Thymus (tissue), 11 donors: Measurements from ENCODE around the gene NAIF1. TPM values are rescaled to one million over a fixed set of nuclear protein-coding genes. Genes with fewer than 3 reads are reported as not detected.

ENCODE experiments used
- DNase-seq, 9 donors: peaks; one replicate each; pipeline ENCODE4 v3.0.0-alpha.2; 2013; ENCODE audit warnings: low spot score in 9 of 9, low read depth in 6 of 9, missing footprints in 1 of 9
- H3K27ac ChIP-seq, 2 donors: one replicate each; pipeline ENCODE4 v1.5.1; 2013; ENCODE audit warnings: control low read depth in 1 of 2, low read depth in 1 of 2, low read length in 1 of 2, mild to moderate bottlenecking in 1 of 2, moderate library complexity in 1 of 2
- H3K27me3 ChIP-seq, 2 donors: one replicate each; pipeline ENCODE4 v1.5.1; 2013; ENCODE audit warnings: low read length in 1 of 2; ENCODE audit not compliant: control insufficient read depth in 2 of 2, insufficient read depth in 1 of 2
- H3K36me3 ChIP-seq, 2 donors: one replicate each; pipeline ENCODE4 v1.5.1; 2013; ENCODE audit warnings: low read length in 1 of 2, mild to moderate bottlenecking in 1 of 2, moderate library complexity in 1 of 2; ENCODE audit not compliant: control insufficient read depth in 2 of 2, insufficient read depth in 2 of 2
- H3K4me1 ChIP-seq, 2 donors: one replicate each; pipeline ENCODE4 v1.5.1; 2013; ENCODE audit warnings: low read length in 2 of 2; ENCODE audit not compliant: control insufficient read depth in 2 of 2, insufficient read depth in 2 of 2
- H3K4me3 ChIP-seq, 2 donors: one replicate each; pipeline ENCODE4 v1.5.1; 2013; ENCODE audit warnings: low read length in 2 of 2, control low read depth in 1 of 2, mild to moderate bottlenecking in 1 of 2
- H3K9me3 ChIP-seq, 2 donors: one replicate each; pipeline ENCODE4 v1.5.1; 2013; ENCODE audit warnings: low read length in 1 of 2, mild to moderate bottlenecking in 1 of 2; ENCODE audit not compliant: control insufficient read depth in 2 of 2, insufficient read depth in 1 of 2
- WGBS: extraction: QIAGEN DNeasy Blood & Tissue Kit; methylation state at CpG from one replicate; pipeline ENCODE4 v1.1.7; 2013; 5-methylcytosine and 5-hydroxymethylcytosine counted together
- polyA plus RNA-seq: library from polyadenylated mRNA; stranded (reverse); fragments of 200-250 nt; gene quantifications from one replicate; pipeline ENCODE4 v1.2.3, GENCODE V29; 2013
- total RNA-seq: library from RNA; stranded (reverse); fragments of 120-200 nt; gene quantifications from one replicate; pipeline ENCODE4 v1.2.4, GENCODE V29; 2013
- donor health status: healthy.

The NAIF1 gene
- total and polyA plus RNA-seq, 2 donors = 10.9 to 11.5 TPM

GRCh38 chr9:128097543-128098296 lies 30.6 kb upstream of the NAIF1 start:
- H3K27ac ChIP-seq = peak overlapping the region; percentile 36 to 84
- no peak for DNase-seq
- H3K4me1 ChIP-seq = peaks cover 51 to 87% of the 10 kb centered on the region in 2 donors
- H3K4me3 ChIP-seq = no peak overlapping the region
- H3K27me3 ChIP-seq = no peaks in the 10 kb centered on the region
- WGBS = 84% methylated on average over 13 of the region's 13 CpGs
- H3K9me3 ChIP-seq = peaks cover 0 to 7% of the 10 kb centered on the region in 2 donors
- H3K36me3 ChIP-seq = peaks cover 24 to 42% of the 10 kb centered on the region in 2 donors

GRCh38 chr9:128096616-128097536 lies 29.8 kb upstream of the NAIF1 start:
- Histone ChIP-seq H3K27me3 (no peaks in the 10 kb centered on the region), H3K9me3 (peaks cover 0 to 3% of the 10 kb centered on the region in 2 donors), H3K36me3 (peaks cover 16 to 38% of the 10 kb centered on the region in 2 donors), H3K27ac (no peak overlapping the region), H3K4me3 (no peak overlapping the region), H3K4me1 (peaks cover 52 to 87% of the 10 kb centered on the region in 2 donors)
- DNase-seq = no peak
- whole genome bisulfite sequencing = 94% methylated on average over 19 of the region's 19 CpGs

- Histone ChIP-seq H3K9me3 (peaks cover 0 to 3% of the 10 kb centered on the region in 2 donors), H3K4me1 (peaks cover 54 to 84% of the 10 kb centered on the region in 2 donors), H3K27me3 (no peaks in the 10 kb centered on the region), H3K36me3 (peaks cover 0 to 21% of the 10 kb centered on the region in 2 donors), H3K27ac (peak overlapping the region; percentile 68 to 85), H3K4me3 (no peak overlapping the region)
- DNase-seq = no peak
- 93% methylated on average over 11 of the region's 11 CpGs for WGBS
Measured at GRCh38 chr9:128094950-128095544, 27.9 kb upstream of the NAIF1 start.

GRCh38 chr9:128094166-128094949 lies 27.2 kb upstream of the NAIF1 start:
- Histone ChIP-seq H3K36me3 (peaks cover 0 to 22% of the 10 kb centered on the region in 2 donors), H3K27me3 (no peaks in the 10 kb centered on the region), H3K4me3 (no peak overlapping the region), H3K27ac (peak overlapping the region; percentile 72 to 85), H3K9me3 (peaks cover 0 to 3% of the 10 kb centered on the region in 2 donors), H3K4me1 (peaks cover 48 to 77% of the 10 kb centered on the region in 2 donors)
- WGBS = 37% methylated on average over 8 of the region's 8 CpGs
- peak in 4 of 9 donors; percentile 58 to 84 (median 62) for DNase-seq

- peaks cover 39 to 69% of the 10 kb centered on the region in 2 donors for H3K4me1 ChIP-seq
- no peak overlapping the region for H3K4me3 ChIP-seq
- 43% methylated on average over 4 of the region's 4 CpGs for WGBS
- peaks cover 0 to 3% of the 10 kb centered on the region in 2 donors for H3K9me3 ChIP-seq
- peak in 1 of 9 donors; percentile 58 for DNase-seq
- H3K27ac ChIP-seq = peak overlapping the region; percentile 9 to 85
- peaks cover 0 to 29% of the 10 kb centered on the region in 2 donors for H3K36me3 ChIP-seq
- no peaks in the 10 kb centered on the region for H3K27me3 ChIP-seq
Measured at GRCh38 chr9:128093011-128093410, 25.9 kb upstream of the NAIF1 start.

GRCh38 chr9:128092199-128092977 lies 25.3 kb upstream of the NAIF1 start:
- no peak overlapping the region for H3K4me3 ChIP-seq

GRCh38 chr9:128091571-128091970 lies 24.5 kb upstream of the NAIF1 start:
- peaks cover under 1 to 27% of the 10 kb centered on the region in 2 donors for H3K36me3 ChIP-seq
- no peak for DNase-seq
- H3K27ac ChIP-seq = no peak overlapping the region
- no peaks in the 10 kb centered on the region for H3K27me3 ChIP-seq
- H3K9me3 ChIP-seq = peaks cover 0 to 3% of the 10 kb centered on the region in 2 donors
- WGBS = 27% methylated on average over 13 of the region's 13 CpGs
- peaks cover 33 to 57% of the 10 kb centered on the region in 2 donors for H3K4me1 ChIP-seq
- no peak overlapping the region for H3K4me3 ChIP-seq

More at GRCh38 chr9:128092199-128092977, 25.3 kb upstream of the NAIF1 start:
- Histone ChIP-seq H3K27ac (peak overlapping the region in 1 of 2 donors; percentile 85), H3K36me3 (peaks cover 0 to 29% of the 10 kb centered on the region in 2 donors), H3K27me3 (no peaks in the 10 kb centered on the region), H3K9me3 (peaks cover 0 to 3% of the 10 kb centered on the region in 2 donors), H3K4me1 (peaks cover 33 to 63% of the 10 kb centered on the region in 2 donors)
- WGBS = 88% methylated on average over 16 of the region's 16 CpGs
- DNase-seq = no peak

- no peak overlapping the region for H3K27ac ChIP-seq
- peaks cover 33 to 54% of the 10 kb centered on the region in 2 donors for H3K4me1 ChIP-seq
- no peaks in the 10 kb centered on the region for H3K27me3 ChIP-seq
- H3K36me3 ChIP-seq = peaks cover 3 to 27% of the 10 kb centered on the region in 2 donors
- H3K4me3 ChIP-seq = no peak overlapping the region
- peaks cover 0 to 3% of the 10 kb centered on the region in 2 donors for H3K9me3 ChIP-seq
- DNase-seq = no peak
- 51% methylated on average over 13 of the region's 13 CpGs for WGBS
Measured at GRCh38 chr9:128091144-128091543, 24.0 kb upstream of the NAIF1 start.
